GM18502 (cell line): ENCODE measurements around the gene CCDC185.
"Not testable (repeated sequence)": the region's sequence is repeated elsewhere in the genome, so short reads cannot be mapped to it uniquely, and the experiment has no call there.

ENCODE experiments used
- ATAC-seq: cut with Tn5 transposase; IDR thresholded peaks from one replicate; pipeline ENCODE4 v1.9.1; 2021; ENCODE audit warnings: mild to moderate bottlenecking; ENCODE audit not compliant: unreplicated experiment, poor library complexity

Gene CCDC185

DNA sequence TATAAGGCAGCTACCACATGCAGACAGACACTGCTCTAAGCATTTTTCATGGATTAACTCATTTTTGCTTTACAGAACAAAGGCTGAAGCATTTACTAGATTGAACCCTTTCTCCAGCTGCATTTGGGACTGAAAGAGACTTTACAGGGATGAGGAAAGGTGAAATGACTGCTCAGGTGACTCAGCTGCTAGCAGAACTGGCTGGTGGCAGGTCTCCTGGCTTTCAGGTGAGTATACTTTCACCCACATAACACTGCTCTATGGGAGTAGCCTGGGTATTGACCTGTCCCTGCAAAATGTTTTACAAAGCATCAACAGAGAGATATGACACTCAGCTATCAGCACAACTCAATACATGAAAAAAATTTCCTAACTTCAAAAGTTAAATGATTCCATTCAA is 2.6 kb upstream of the CCDC185 start:
- no peak for ATAC-seq

- ATAC-seq: no peak
Observed at GRCh38 chr1:223394242-223394641, 1.0 kb downstream of the CCDC185 start.

GRCh38 chr1:223394706-223395105 is 1.5 kb downstream of the CCDC185 start:
- no peak for ATAC-seq

DNA sequence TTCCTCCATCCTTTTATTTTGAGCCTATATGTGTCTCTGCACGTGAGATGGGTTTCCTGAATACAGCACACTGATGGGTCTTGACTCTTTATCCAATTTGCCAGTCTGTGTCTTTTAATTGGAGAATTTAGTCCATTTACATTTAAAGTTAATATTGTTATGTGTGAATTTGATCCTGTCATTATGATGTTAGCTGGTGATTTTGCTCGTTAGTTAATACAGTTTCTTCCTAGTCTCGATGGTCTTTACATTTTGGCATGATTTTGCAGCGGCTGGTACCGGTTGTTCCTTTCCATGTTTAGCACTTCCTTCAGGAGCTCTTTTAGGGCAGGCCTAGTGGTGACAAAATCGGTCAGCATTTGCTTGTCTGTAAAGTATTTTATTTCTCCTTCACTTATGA is 6.2 kb downstream of the CCDC185 start:
- ATAC-seq: not testable (repeated sequence)

DNA sequence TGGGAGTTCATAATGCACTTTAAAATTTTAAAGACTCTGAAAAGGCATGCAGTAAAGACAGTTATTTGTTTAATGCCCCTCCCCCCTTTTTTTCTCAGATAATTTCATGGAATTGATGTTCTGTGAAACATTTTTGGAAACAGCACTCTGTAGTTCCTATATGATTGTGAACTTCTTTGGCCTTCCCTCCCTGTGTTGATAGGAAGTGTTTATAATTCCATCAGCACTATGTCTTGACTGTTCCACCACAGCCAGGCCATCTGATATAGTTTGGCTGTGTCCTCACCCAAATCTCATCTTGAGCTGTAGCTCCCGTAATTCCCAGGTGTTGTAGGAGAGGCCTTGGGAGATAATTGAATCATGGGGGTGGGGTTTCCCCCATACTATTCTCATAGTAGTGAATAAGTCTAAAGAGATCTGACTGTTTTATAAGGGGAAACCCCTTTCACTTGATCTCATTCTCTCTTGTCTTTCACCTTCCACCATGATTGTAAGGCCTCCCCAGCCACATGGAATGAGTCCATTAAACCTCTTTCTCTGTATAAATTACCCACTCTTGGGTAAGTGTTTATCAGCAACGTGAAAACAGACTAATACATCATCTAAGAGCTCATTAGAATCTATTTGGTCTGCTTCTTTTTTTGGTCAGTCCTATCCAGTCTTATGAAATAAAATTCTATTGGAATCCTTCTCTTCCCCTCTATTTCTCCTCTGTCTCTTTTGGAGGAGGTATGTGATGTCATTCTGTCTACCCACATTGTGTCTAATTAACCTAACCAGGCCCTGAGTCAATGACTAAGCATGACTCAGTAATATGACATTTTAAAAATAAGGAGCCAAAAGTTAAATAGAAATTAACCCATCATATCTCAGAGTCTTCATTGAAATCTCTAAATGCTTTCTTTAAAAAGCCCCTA is 8.9 kb downstream of the CCDC185 start:
- ATAC-seq: no peak

DNA sequence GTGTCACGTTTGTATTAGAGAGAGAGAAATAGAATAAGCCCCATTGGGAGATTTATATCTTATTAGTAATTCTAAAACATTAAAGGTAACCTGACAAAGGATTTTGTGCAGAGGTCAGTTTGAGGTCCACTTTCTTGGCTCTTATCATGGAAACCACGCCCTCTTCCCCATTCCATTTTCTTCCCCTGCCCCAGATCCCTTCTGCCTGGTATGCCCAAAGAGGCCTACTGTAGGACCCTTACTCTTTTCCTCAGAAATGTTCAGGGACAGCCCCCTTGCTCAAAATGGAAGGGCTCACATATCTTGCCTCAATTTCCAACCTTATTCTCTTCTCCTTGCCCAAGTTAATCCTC is 9.6 kb downstream of the CCDC185 start:
- no peak for ATAC-seq

- no peak for ATAC-seq
Observed at GRCh38 chr1:223403184-223403815, 10.1 kb downstream of the CCDC185 start.

DNA sequence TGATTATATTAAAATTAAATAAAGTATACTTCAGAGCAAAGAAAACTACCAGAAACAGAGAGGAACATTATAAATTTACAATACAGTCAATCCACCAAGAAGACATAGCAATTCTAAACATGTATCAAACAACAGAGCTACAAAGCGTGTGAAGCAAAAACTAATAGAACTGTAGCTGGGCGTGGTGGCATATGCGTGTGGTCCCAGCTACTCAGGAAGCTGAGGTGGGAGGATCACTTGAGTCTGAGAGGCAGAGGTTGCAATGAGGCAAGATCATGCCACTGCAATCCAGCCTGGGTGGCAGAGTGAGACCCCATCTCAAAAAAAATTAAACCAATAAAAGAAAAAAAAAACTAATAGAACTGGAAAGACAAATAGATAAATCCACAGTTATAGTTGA is 12.3 kb downstream of the CCDC185 start:
- ATAC-seq: no peak

DNA sequence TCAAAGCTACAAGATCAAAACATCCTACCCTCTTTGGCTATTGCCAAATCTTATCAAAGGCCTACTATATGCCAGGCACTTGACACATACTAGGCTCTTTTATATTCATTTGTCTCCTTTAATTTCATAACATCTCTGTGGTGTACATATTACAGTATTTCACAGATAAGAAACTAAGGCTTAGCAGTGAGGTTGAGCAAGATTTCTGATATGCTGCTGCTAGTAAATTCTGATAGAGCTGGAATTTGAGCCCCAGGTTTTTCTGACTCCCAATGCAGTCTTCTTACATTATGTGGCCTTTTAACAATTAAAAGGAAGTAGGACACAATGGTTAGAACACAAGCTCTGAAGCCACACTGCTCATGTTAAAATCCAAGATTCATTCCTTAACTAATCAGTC is 16.8 kb downstream of the CCDC185 start:
- ATAC-seq: no peak

- no peak for ATAC-seq
Observed at GRCh38 chr1:223411309-223411708, 18.1 kb downstream of the CCDC185 start.

- ATAC-seq: no peak
Observed at GRCh38 chr1:223411710-223412109, 18.5 kb downstream of the CCDC185 start.

DNA sequence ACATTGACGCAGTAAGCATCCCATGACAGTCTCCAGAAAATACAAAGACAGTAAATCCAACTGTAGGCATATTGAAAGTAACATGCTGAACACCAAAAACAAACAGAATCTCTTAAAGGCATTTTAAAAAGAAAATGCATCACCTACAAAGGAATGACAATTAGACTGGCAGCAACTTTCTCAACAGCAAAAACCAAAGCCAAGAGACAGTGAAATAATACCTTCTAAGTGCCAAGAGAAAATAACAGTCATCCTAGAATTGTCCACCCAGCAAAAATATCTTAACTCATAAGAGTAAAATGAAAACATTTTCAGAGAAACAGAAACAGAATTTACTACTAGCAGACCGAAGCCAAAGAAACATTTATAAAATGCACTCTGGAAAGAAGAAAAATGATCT is 20.0 kb downstream of the CCDC185 start:
- ATAC-seq: no peak

- no peak for ATAC-seq
Observed at GRCh38 chr1:223417444-223417843, 24.2 kb downstream of the CCDC185 start.

DNA sequence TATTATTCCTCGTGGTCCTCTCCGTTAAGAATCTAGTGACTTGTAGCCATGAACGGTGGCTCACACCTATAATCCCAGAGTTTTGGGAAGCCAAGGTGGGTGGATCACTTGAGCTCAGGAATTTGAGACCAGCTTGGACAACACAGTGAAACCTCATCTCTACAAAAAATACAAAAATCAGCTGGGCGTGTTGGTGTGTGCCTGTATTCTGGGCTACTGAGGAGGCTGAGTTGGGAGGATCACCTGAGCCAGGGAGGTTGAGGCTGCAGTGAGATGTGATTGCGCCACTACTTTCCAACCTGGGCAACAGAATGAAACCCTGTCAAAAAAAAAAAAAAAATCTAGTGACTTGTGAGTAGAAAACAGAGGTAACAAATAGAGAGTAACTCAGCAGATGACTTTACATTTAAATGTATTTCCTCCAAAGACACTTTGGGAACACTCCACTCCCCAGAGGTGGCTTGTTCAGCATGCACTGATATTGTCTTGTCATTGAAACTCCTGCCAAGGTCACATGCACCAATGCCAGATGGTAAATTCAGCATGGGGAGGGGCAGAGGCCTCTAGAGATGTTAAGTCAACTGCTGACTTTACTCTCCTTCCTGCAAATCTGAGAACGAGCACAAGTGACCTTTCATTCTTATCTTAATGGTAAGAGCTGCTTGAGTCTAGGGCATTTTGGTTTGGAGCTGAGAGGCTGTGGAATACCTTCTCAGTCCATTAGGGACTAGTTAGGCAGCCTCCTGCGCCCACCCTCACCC is 24.9 kb downstream of the CCDC185 start:
- no peak for ATAC-seq

- ATAC-seq: no peak
Observed at GRCh38 chr1:223419115-223419514, 25.9 kb downstream of the CCDC185 start.

GRCh38 chr1:223419561-223419960 is 26.3 kb downstream of the CCDC185 start:
- no peak for ATAC-seq

- no peak for ATAC-seq
Observed at GRCh38 chr1:223421025-223421424, 27.8 kb downstream of the CCDC185 start.

- no peak for ATAC-seq
Observed at GRCh38 chr1:223421676-223422075, 28.5 kb downstream of the CCDC185 start.

DNA sequence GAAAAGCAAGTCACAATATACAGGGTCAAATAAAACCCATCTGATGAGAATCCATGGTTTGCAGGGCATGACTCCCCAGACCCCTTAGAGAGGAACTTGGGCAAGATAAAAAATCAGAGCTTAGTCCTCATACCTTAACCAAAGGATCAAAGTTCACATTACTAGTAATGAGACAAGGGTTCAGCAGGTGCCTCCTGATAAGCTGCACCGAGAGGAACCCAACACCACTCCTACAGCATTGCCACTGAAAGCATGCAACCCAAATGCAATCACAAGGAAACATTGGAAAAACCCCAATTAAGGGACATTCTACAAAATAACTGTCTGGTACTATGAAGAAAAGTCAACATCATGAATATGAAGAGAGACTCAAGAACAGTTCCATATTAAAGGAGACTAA is 29.7 kb downstream of the CCDC185 start:
- ATAC-seq: no peak

DNA sequence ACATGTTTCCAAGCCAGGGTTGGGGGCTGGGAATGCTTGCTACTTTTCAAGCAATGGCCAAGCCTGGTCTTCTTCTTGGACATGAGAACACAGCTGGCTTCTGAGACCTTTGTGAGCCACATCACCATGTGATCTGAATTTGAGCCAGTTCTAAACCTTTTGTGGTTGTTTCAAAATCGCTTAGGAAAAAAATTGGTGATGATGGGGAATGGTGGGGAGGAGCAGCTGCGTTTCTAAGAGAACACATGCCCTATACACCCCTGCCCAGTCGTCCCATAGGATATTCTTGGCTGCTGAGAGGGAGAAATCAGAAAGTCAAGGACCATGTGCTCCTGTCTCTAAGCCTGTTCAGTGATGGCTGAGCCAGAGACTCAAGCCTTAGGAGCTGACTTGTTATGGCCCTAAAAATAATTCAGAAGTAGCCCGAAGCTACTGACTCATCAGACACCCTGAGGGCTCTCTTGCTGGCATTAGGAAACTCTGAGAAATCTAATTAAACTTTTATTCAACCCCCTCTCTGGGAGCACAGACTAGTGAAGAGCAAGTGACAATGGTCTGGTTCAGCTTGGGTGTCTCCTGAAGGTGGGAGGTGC is 30.5 kb downstream of the CCDC185 start:
- no peak for ATAC-seq

GRCh38 chr1:223425550-223425949 is 32.3 kb downstream of the CCDC185 start:
- ATAC-seq: no peak
